Measurements from ENCODE around the gene TMEM238L. TPM values are rescaled to one million over a fixed set of nuclear protein-coding genes. Genes with fewer than 3 reads are reported as not detected.

Gene TMEM238L
- total RNA-seq, 1 donor, result not detected

- H3K4me3 ChIP-seq (ENCODE audit: low read depth, low read length), result no peak overlapping the region
- no peak for DNase-seq (ENCODE audit: low read depth)
- no peak for TF ChIP-seq CTCF (IDR thresholded peaks at IDR 0.05; ENCODE audit: insufficient read depth, low read depth, low read length)
Observed at GRCh38 chr17:10757647-10758046, 46.3 kb downstream of the TMEM238L start.

GRCh38 chr17:10757067-10757466 is 46.8 kb downstream of the TMEM238L start:
- no peak for DNase-seq (ENCODE audit: low read depth)
- no peak for TF ChIP-seq CTCF (IDR thresholded peaks at IDR 0.05; ENCODE audit: insufficient read depth, low read depth, low read length)
- no peak overlapping the region for H3K4me3 ChIP-seq (ENCODE audit: low read depth, low read length)

GRCh38 chr17:10756619-10757018 is 47.3 kb downstream of the TMEM238L start:
- no peak for TF ChIP-seq CTCF (IDR thresholded peaks at IDR 0.05; ENCODE audit: insufficient read depth, low read depth, low read length)
- H3K4me3 ChIP-seq (ENCODE audit: low read depth, low read length), result no peak overlapping the region
- no peak for DNase-seq (ENCODE audit: low read depth)

- DNase-seq (ENCODE audit: low read depth), result no peak
- no peak for TF ChIP-seq CTCF (IDR thresholded peaks at IDR 0.05; ENCODE audit: insufficient read depth, low read depth, low read length)
- H3K4me3 ChIP-seq (ENCODE audit: low read depth, low read length), result no peak overlapping the region
Observed at GRCh38 chr17:10756185-10756584, 47.7 kb downstream of the TMEM238L start.

GRCh38 chr17:10755592-10756127 is 48.2 kb downstream of the TMEM238L start:
- no peak overlapping the region for H3K4me3 ChIP-seq (ENCODE audit: low read depth, low read length)
- TF ChIP-seq CTCF (IDR thresholded peaks at IDR 0.05; ENCODE audit: insufficient read depth, low read depth, low read length), result no peak
- DNase-seq (ENCODE audit: low read depth), result no peak

GRCh38 chr17:10754861-10755591 is 48.9 kb downstream of the TMEM238L start:
- no peak overlapping the region for H3K4me3 ChIP-seq (ENCODE audit: low read depth, low read length)
- TF ChIP-seq CTCF (IDR thresholded peaks at IDR 0.05; ENCODE audit: insufficient read depth, low read depth, low read length), result no peak
- DNase-seq (ENCODE audit: low read depth), result no peak

Data from fibroblast of villous mesenchyme (primary cell).